ENCODE data around the gene DDN. TPM values are rescaled to one million over a fixed set of nuclear protein-coding genes. Genes with fewer than 3 reads are reported as not detected.

The DDN gene
- total RNA-seq, 4 donors from 2014 or later = not detected

DNA sequence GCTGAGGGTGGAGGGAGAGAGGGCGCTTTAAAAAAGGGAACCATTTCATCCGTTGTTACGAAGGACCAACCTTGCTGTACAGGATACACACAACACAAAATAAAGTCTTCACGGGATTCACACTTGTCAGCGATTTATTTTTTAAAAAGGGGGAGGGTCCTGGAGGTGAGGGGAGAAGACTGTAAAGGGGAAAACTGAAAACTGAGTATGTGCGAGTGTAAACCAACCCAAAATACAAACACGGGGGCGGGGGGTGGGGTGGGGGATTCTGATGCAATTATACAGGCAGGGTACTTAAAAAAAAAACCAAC lies 19.9 kb upstream of the DDN start:
- TF ChIP-seq EP300 (IDR thresholded peaks at IDR 0.05) (no peak), CTCF (IDR thresholded peaks at IDR 0.05) (no peak), POLR2AphosphoS5 (IDR thresholded peaks at IDR 0.05) (no peak), POLR2A (IDR thresholded peaks at IDR 0.05) (no peak)
- Histone ChIP-seq H3K36me3 (peaks cover 0 to 38% of the 10 kb centered on the region in 2 donors), H3K4me1 (peaks cover 4 to 32% (median 13%) of the 10 kb centered on the region in 3 donors), H3K4me3 (peak overlapping the region; percentile 71 to 83), H3K27ac (peak overlapping the region; percentile 76 to 95 (median 93)), H3K27me3 (no peaks in the 10 kb centered on the region), H3K9me3 (no peaks in the 10 kb centered on the region)
- peak; percentile 31 for ATAC-seq
- WGBS, 2 donors (ENCODE audit: low coverage in 1 of 2) = 3 to 8% methylated on average over 8 of the region's 8 CpGs

DNA sequence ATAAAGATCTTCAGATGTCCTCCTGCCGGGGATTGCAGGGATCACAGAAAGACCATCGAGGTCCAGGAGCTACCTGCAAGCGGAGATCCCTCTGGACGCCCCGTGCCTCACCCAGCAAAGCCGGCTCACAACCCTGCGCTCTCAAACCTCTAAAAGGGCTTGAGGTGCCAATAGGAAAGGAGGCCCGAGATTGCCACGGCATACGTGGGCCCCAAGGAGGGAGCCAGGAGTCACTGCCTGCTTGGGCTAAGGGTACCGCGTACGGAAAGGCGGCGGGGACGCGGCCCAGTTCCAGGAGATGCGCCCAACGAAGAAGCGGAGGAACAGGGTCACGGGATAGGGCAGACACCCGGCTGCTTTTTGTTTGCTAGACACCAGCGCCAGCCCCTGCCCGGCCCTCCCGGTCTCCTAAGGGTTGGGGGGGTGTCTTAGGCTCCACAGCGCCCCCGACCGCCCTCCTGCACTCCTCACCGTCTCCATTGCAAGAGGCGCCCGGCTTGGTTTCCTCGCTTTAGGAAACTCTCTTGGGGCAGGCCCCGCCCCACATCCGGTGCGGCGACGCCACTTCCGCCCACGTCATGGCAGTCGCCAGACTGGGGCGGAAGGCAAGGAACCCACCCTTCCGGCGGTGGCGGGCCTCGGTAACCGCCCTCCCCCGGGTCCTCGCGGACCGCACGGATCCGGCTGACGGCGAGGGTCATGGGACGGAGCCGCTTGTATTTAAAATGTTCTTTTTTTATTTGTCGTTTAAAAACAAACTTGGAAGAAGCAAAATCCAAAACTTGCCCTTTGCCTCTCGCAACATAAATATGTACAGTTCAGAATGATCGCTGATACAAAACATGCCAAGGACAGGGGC lies 19.3 kb upstream of the DDN start, which contains the start of gene PRKAG1:
Gene PRKAG1 (minus strand): TSS at position 516 of the 859 bp plus-strand sequence. CDS start 36 bp downstream, at position 480.
- no peak for TF ChIP-seq EP300 (IDR thresholded peaks at IDR 0.05)
- TF ChIP-seq POLR2AphosphoS5 (IDR thresholded peaks at IDR 0.05) = peak; percentile 96
- TF ChIP-seq CTCF (IDR thresholded peaks at IDR 0.05) = peak in 3 of 4 experiments; percentile 28 to 60 (median 51)
- peak; percentile 90 to 91 for TF ChIP-seq POLR2A (IDR thresholded peaks at IDR 0.05)
- WGBS, 2 donors (ENCODE audit: low coverage in 1 of 2) = 0 to 1% methylated on average over 9 to 16 of the region's 59 CpGs
- no peaks in the 10 kb centered on the region for H3K9me3 ChIP-seq

DNA sequence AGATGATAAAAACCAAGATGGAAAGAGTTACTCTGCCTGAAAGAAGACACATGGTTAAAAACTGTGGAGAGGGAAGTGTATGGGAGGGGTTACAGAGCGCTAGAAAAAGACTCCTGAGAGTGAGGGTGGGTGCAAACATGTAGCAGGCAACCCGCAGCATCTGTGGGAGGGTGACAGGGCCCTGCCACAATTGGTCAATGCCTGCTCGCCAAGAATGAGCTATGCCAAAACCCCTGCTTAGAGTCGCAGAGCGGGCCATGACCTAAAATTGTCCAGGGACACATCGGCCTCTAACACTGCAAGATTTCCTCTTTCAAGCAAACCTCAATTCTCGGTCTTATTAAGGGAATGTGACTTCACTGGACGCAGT lies 18.7 kb upstream of the DDN start:
- 0% methylated on average over 2 to 3 of the region's 8 CpGs for WGBS, 2 donors (ENCODE audit: low coverage in 1 of 2)
- ATAC-seq = peak; percentile 0
- TF ChIP-seq POLR2A (IDR thresholded peaks at IDR 0.05) (no peak), EP300 (IDR thresholded peaks at IDR 0.05) (no peak), POLR2AphosphoS5 (IDR thresholded peaks at IDR 0.05) (no peak), CTCF (IDR thresholded peaks at IDR 0.05) (no peak)
- Histone ChIP-seq H3K27ac (peak overlapping the region; percentile 76 to 95 (median 93)), H3K36me3 (peaks cover 0 to 30% of the 10 kb centered on the region in 2 donors), H3K9me3 (no peaks in the 10 kb centered on the region), H3K27me3 (no peaks in the 10 kb centered on the region), H3K4me3 (peak overlapping the region; percentile 71 to 83), H3K4me1 (peaks cover 4 to 32% (median 13%) of the 10 kb centered on the region in 3 donors)

More for the DNA sequence above, 19.3 kb upstream of the DDN start, which contains the start of gene PRKAG1:
- H3K27ac ChIP-seq = peak within 1 kb of the TSS; percentile 76 to 95 (median 93)
- H3K27me3 ChIP-seq = no peaks in the 10 kb centered on the region
- ATAC-seq = peak; percentile 97
- H3K36me3 ChIP-seq = peaks cover 0 to 32% of the 10 kb centered on the region in 2 donors
- peaks cover 4 to 32% (median 13%) of the 10 kb centered on the region in 3 donors for H3K4me1 ChIP-seq
- peak within 1 kb of the TSS; percentile 71 to 83 for H3K4me3 ChIP-seq

DNA sequence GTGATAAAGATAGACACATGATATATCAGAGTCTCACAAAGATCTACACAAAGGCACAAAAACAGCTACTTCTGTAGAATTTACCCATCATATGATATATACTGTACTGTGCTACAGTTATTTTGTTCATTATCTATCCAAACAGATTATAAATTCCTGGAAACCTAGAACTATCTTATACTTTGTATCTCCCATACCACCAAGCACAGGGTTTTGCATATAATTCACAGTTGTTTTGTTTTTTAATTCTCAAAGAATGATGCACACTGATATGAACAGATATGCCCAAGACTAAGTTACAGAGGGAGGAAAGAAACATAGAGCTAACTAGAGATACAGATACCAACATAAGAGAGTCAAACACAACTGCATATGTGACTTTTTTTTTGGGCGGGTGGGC lies 16.0 kb upstream of the DDN start:
- WGBS, 2 donors (ENCODE audit: low coverage in 1 of 2) = 75 to 100% methylated on average over 1 of the region's 1 CpG
- no peaks in the 10 kb centered on the region for H3K9me3 ChIP-seq
- no peak overlapping the region for H3K27ac ChIP-seq
- peaks cover 4 to 32% (median 13%) of the 10 kb centered on the region in 3 donors for H3K4me1 ChIP-seq
- no peak for TF ChIP-seq EP300 (IDR thresholded peaks at IDR 0.05)
- TF ChIP-seq POLR2AphosphoS5 (IDR thresholded peaks at IDR 0.05) = no peak
- TF ChIP-seq POLR2A (IDR thresholded peaks at IDR 0.05) = no peak
- TF ChIP-seq CTCF (IDR thresholded peaks at IDR 0.05) = no peak
- no peak for ATAC-seq
- H3K36me3 ChIP-seq = peaks cover 0 to 31% of the 10 kb centered on the region in 2 donors
- H3K4me3 ChIP-seq = no peak overlapping the region
- H3K27me3 ChIP-seq = no peaks in the 10 kb centered on the region
